Measurements from ENCODE around the gene VPS25. TPM values are rescaled to one million over a fixed set of nuclear protein-coding genes. Genes with fewer than 3 reads are reported as not detected.
A peak's percentile ranks its signal among the peaks of the same experiment; 100 is the strongest.

The VPS25 gene
- total and polyA plus RNA-seq, 9 of the 15 experiments (the other 6 are each of a cell fraction or from before 2014, with no cell fraction given) = 123 to 352 (median 180) TPM

- peak; percentile 72 for TF ChIP-seq PRDM10 (IDR thresholded peaks at IDR 0.05; ENCODE audit: partially characterized antibody)
- TF ChIP-seq SRSF9 (IDR thresholded peaks at IDR 0.05; ENCODE audit: borderline replicate concordance, low read depth, low read length) = no peak
- TF ChIP-seq MEF2A (IDR thresholded peaks at IDR 0.05; ENCODE audit: control insufficient read depth, low read depth, low read length) = peak; percentile 52; the same call in 1 of the 2 replicates
- TF ChIP-seq, protein P1, sequence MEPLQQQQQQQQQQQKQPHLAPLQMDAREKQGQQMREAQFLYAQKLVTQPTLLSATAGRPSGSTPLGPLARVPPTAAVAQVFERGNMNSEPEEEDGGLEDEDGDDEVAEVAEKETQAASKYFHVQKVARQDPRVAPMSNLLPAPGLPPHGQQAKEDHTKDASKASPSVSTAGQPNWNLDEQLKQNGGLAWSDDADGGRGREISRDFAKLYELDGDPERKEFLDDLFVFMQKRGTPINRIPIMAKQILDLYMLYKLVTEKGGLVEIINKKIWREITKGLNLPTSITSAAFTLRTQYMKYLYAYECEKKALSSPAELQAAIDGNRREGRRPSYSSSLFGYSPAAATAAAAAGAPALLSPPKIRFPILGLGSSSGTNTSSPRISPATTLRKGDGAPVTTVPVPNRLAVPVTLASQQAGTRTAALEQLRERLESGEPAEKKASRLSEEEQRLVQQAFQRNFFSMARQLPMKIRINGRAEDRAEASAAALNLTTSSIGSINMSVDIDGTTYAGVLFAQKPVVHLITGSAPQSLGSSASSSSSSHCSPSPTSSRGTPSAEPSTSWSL (CRISPR knock-in tag; IDR thresholded peaks at IDR 0.05; ENCODE audit: borderline replicate concordance) = no peak
- peak; percentile 83 for TF ChIP-seq CREM (IDR thresholded peaks at IDR 0.05; ENCODE audit: low read depth)
- TF ChIP-seq HMG20A (CRISPR knock-in tag; conservative IDR thresholded peaks at IDR 0.05) = no peak
- no peak for TF ChIP-seq ZNF311 (CRISPR knock-in tag; IDR thresholded peaks at IDR 0.05)
- no peak for TF ChIP-seq ZNF23 (CRISPR knock-in tag; IDR thresholded peaks at IDR 0.05)
- no peak for TF ChIP-seq ZNF318 (IDR thresholded peaks at IDR 0.05; ENCODE audit: borderline replicate concordance in 1 of 2, low read depth in 1 of 2)
- no peak for TF ChIP-seq KAT2B (IDR thresholded peaks at IDR 0.05; ENCODE audit: low read depth, low read length)
- TF ChIP-seq TAF1 (IDR thresholded peaks at IDR 0.05; ENCODE audit: control insufficient read depth, extremely low read depth, insufficient read depth, low read length, severe bottlenecking) = peak; percentile 86
- TF ChIP-seq SP1 (CRISPR knock-in tag; IDR thresholded peaks at IDR 0.05) = peak; percentile 62; the same call in 1 of the 2 replicates
Measured at GRCh38 chr17:42779936-42780850, 6.9 kb downstream of the VPS25 start, which contains the start of gene WNK4 (continued).
